ENCODE results near the gene PLK2.

The PLK2 gene

DNA sequence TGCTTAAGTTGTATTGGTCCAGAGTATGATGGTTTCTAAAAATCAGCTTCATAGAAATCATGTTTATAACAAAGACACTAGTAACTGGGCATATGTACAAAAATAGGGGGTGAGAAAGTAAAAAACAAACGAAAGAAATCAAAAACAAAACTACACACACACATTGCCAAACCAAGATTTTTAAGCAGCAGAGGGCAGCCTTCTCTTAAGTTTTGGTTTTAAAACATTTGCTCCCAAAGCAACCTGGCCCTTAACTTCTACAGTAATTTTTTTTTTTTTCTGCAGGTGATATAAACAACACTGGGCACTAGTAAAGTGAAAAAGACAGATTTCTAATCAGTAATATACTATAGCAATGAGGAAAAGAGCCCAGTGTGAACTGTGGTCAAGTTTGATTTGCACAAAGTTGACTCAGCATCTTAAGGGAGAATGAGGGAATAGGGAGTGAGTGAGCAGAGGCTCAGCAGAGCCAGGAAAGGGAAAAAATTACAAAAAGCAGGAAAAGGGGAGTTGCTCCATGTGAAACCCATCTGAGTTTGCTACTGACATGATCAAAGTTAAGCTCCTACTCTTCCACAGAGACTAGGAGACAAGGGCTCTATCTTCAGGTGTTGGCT, 18.0 kb upstream of the PLK2 start:
- DNase-seq = no peak

DNA sequence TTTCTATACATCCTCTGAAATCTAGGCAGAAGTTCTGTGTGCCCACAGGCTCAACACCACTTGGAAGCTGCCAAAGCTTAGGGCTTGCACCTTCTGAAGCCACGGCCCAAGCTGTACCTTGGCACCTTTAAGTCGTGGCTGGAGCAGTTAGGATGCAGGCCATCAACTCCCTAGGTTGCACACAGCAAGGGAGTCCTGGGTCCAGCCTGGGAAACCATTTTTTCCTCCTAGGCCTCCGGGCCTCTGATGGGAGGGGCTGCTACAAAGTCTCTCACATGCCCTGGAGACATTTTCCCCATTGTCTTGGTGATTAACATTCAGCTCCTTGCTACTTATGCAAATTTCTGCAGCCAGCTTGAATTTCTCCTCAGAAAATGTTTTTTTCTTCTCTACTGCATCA, 15.5 kb upstream of the PLK2 start:
- DNase-seq = no peak

DNA sequence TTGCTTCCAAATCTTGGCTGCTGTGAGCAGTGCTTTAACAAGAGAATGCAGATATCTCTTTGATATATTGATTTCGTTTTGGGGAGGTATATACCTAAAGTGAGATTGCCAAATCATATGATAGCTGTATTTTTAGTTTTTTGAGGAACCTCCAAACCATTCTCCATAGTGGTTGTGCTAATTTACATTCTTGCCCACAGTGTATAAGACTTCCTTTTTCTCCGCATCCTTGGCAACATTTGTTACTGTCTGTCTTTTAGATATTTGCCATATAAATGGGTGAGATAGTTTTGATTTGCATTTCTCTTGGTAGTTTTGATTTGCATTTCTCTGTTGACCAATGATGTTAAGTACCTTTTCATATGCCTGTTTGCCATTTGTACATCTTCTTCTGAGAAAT, 10.0 kb upstream of the PLK2 start:
- no peak for DNase-seq

DNA sequence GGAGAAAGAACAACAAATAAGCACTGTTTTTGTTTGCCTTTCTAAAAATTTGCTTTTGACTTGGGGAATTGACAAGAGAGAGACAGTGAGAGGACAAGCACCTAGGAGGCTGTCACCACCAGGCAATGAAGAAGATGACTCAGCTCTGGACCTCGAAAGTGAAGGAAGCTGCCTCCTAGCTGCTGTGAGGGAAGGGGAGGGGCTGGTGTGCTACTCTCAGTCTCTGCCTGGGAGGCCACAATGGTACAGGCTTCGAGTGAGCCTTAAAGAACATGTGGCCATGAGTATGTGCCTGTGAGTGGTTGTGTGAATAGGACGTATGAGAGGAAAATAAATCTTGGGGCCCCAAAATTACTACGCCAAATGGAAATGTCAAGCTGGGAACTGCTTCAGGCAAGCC, 7.1 kb upstream of the PLK2 start:
- DNase-seq = no peak

DNA sequence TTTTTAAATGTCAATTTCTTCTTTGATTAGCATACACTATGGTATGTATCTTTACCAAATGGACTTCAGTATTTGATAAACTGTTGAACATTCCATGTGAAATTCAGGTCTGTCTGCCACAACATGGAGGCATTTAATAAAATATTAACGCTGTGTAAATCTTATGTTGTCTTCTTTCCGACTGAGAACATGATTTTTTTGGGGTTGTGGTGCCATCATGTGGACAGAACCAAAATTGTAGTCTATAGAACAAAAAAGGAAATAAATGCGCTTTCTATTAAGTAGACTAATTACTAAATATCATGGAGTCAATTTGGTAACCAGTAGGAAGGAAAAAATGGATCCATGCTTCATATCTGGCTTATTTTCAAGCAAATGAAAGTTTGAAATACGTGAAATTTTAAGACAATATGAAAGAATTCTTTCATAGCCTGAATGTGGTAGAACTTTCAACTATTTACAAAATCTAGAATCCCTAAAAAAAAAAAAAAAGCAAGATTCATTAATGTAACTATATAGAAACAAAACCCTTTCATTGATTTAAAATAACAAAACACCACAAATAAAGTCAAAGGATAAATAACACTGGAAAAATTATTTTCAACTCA, 2.8 kb upstream of the PLK2 start:
- DNase-seq = peak; percentile 35

DNA sequence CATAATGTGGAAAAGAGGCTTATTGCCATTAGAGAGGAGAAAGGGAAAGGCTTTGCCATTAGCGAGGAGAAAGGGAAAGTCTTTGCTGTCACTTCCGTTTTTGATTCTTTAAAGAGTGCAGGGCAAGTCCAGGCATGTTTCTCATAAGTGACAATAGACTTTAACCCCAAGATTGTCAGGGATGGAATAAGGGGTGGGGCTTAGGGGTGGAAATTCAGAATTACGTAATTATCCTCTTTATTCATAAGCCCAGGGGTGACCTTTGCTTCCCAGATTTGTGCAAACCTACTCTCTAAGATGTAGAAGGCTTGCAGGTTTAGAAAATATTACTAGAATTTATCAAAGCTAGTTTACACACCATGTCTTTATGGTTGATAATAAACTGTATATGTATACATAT, 2.3 kb upstream of the PLK2 start:
- peak; percentile 61 for DNase-seq

DNA sequence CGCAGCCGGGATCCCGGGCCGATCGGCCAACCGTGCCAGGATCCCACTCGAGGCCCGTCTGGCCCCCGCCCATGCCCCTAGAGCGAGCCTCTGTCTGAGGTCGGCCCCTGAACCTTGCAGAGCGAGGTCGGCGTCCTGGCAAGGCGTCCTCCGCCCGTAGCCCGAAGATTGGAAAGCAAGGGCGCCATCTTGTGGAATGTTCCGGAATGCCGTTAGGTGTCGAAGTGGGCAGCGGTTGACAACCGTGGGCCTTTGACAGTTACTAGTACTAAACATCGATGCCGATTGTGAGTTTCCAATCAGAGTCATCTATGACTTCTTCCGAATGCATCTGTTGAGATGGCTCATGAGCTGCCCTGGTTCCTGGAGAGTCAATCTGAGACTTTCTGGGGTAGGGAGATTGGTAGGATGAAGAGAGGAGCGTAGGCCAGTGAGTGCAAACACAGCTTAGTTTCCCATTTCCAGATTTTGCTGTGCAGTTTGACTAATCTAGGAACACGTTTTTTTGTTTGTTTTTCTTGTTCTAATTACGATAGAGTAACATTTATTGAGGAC, 923 bp upstream of the PLK2 start:
- peak; percentile 84 for DNase-seq

DNA sequence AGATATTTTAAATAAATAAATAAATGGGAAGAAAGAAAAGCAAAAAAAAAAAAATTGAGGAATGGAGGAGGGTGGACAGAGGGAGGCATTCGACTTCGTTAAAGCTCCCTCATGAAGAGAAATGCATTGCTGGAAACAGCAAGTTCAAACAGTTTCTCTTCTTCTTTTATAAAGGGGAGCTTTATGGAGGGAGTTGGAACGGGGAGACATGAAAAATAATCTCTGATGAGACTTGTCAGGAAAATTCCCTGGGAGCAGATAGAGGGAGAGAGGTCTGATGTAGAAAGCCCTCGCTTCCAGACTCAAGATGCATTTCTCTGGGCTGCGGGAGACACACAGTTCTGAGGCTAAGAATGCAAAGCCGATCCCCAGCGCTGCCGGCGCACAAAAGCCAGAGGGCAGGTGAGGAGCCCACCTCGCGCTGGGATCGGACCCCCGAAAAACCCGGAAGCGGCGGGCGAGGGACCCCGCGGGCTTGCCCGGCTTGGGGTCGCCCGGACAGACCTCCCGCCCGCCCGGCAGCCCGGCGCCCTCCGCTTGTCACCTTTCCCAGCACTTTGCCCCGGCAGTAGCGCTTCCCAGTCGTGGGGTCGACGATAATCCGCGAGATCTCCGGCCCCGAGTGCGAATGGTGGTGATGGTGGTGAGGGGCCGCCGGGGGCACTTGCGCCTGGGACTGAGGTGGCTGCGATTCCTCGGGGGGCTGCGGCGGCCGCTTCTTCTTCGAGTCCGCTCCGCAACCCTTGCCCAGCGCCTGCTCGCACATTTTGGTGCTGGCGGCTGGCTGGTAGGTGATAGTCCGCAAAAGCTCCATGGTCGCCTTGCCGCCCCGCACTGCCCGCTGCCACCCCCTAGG, 512 bp downstream of the PLK2 start:
- peak; percentile 34 for DNase-seq

DNA sequence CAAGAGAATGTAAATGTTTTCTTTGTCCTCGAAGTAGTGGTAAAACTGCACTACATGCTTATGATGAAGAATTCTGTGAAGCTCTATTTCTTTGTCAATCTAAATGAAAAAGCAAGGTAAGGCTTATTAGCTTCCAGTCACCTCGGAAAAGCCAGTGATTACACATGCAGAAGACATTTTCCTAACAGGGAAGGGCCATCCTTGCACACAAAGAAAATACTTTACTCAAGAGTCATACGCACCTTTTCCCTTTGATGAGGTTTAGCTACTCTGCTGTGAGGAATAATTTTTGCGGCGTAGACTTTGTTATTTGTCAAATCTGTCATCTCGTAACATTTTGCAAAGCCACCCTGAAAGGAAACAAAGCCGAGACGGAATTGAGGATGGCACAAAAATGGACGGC, 1.1 kb downstream of the PLK2 start:
- DNase-seq = no peak

DNA sequence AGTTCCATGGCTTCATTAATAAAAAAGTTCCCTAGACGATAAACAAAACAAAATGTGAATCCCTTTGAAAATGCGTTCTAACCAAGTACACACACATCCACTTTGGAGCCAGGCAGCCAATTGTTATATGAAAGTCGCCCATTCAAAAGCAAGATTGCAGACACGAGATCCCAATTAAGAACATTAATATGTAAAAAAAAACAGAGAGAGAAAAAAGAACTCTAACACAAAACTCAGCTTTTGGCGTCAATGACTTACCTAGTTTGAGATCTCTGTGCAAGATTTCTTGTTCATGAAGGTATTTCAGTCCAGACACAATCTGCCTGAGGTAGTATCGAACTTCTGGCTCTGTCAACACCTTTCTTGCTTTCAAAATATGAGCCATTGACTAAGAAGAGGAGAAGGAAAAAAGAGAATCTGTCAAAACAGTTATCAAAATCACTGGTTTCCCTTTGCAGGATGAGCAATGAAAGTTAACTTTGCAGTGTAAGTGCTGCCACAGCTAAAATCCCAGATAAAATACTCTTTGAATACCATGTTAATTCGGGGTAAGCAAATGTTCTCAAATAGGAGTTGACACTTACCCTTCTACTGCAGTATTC, 1.6 kb downstream of the PLK2 start:
- DNase-seq = no peak

DNA sequence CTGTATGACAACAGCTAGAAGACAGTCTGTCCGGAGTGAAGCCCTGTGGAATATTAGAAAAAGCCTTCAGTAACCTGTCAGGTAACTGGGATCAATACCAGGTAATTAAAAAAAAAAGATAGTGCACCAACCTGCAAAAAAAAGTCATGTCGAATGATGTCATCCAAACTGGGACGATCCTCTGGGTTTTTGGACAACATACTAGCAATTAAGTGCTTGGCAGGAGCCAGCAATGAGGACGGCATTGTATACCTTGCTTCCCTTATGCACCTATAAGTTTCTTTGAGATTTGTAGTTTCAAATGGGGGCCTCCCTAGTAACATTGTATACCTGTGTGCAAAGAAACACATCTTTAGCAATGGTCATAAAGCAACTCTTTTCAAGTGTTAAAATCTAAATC, 2.8 kb downstream of the PLK2 start:
- no peak for DNase-seq

DNA sequence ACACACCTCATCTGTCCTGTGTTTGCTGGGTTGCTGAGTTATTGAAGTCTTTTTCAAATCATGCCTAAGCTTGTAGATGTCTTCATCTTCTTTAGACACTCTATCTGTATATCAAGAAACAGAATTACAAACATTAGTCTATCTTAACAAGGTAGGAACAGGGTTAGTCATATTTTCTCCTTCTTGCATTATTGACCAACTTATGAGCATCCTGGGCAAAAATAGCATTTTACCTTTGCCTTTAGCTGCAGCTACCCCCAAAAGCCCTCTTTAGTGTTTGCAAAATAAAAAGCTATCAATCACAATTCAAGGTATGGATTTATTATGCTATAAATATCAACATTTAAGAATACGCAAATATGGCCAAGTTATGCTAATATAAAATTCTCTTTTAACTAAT, 3.4 kb downstream of the PLK2 start:
- no peak for DNase-seq

DNA sequence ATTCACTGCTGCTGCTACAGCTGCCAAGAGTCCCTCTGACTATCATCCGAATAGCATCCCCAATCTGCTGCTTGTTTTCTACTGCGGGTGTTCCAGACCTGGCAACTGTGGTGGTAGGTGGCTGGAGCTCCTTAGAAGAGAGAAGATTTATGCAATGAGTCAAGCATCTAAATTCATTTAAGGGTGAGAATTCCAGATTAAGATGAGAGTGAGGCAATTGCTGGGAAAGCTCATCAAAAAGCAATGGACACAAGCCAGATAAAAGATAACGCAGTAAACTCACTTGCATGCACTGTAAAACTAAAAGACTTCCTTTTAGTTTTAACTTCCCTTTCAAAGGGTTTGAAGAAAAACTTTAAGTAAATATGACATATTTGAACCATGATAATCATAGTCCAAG, 3.9 kb downstream of the PLK2 start:
- no peak for DNase-seq

DNA sequence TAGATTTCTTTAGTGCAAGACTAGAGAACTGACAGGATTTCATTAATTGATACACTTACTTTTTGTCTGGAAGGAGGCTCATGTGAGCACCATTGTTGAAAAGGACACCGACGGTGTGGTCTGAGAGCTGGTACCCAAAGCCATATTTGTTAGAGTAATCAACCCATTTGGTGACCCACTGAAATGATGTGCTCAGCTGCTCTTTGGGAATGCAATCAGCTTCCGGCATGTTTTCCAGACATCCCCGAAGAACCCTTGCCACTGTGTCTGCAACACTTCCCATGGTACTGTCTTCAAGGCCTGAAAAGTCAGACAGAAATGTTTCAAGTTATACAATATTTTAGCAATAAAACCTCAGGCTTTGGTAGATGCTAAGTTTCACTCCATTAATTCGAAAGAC, 4.4 kb downstream of the PLK2 start:
- no peak for DNase-seq

DNA sequence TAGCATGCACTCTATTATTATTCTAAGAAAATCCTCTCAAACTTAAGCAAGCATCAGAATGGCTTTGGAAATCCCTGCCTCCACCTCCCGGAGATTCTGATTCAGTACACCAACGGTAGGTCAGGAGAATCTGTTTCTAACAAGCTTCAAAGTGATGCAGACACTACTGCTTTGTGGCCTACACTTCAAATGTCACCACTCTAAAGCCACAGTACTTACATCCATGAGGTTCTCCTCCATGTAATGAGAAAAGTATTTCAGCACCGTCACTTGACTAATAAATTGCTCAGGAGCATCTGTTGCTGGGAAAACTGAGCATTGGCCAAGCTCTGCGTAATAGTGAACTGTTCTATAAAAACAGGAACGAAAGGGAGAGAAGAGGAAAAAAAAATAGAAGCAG, 4.8 kb downstream of the PLK2 start:
- no peak for DNase-seq

DNA sequence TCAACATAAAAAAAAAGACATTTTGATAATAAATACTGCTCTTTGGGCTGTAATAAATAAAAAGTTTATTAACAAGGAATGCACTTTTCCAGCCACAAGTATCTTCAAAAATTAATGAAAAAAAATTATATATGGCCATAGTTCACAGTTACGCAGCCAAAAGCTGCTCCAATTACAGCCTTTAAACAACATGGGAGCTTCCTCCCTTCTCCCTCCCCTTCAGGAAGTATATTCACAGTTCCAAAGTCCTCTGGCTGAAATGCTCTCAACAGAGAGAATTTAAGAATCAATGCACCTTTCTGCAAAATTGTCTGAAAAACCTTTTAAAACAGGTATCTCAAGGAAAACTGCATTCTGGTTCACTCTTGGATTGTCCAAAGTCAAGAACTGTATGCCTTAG, 5.9 kb downstream of the PLK2 start:
- DNase-seq = no peak

DNA sequence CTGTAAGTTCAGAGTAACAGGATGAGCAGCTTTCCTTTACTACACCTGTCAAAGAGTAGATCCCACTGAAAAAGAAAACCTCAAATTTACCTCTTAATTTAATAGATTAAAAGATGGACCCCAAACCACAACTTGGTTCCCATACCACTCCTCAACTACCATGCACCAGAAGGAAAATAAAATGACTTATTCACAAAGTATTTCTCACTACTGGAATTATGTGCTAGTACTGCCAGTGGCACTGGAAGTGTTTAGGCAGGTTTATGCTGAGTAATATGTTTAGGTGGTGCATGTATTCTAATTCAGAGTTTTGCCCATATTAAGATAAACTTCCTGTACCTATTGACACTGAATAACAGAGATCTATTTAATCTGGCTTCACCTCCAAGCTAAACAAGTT, 6.6 kb downstream of the PLK2 start:
- no peak for DNase-seq

DNA sequence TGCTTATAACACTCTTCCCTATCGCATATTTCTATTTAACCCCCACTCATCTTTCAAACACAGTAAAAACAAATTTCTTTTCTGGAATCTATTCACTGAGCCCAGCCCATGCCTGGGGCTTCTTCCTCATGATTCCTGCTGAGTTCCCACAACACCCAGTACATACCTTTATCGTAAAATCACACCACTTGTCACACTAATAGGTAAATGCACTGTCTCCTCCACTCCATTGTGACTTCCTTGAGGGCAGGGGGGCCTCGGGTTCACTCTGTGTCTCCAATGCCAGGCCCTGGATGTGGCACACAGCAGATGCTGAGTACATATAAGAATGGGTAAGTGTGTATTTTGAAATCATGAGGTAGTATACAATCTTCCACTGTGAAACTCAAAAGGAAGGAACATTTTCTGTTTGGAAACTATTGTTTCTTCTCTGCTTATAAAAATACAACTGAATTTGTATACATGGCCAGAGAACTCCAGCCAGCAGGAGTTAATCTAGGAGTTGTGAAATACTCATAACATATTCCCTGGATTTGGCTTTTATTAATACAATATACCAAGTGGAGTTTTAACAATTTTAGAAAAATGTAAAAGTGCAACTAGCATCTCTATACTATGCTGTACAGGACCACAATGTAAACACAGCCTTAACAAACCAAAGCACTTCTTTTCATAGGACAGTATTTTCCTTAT, 7.2 kb downstream of the PLK2 start:
- no peak for DNase-seq

DNA sequence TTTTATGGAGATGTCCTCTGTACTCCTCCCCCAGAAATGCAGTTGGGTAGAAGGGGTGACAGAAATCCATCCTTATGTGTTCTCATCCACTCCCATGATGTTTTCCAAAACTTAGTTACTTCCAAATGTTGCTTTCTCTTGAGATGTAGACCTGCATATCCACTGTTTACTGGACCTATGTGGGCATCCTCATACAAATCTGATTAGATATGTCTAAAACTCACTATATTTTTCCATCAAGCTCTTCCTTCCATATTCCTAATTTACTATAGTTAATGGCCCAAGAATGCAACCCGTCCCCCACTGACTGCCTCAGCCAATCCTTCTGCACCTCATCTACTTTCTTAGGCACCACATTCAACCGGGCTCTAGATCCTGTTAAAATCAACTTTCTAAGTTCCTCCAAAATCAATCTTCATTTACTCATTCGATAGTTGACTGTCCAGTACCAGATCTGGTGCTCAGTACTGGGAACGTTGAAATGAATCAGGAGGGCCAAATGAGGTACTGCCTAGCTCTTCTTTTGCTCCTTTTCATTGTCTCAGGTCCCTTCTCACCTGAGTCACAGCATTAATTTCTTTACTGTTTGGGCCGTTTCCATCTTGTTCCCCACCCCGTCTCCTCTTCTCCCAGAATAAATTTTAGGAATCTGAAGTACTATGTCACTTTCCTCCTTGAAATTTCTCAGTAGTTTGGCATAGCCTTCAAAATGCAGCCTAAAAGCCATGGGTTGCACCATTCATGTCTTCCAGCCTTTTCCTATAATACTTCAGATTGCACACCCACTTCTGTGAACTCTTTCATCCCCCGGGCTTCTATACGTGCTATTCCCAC, 7.9 kb downstream of the PLK2 start:
- DNase-seq = no peak

DNA sequence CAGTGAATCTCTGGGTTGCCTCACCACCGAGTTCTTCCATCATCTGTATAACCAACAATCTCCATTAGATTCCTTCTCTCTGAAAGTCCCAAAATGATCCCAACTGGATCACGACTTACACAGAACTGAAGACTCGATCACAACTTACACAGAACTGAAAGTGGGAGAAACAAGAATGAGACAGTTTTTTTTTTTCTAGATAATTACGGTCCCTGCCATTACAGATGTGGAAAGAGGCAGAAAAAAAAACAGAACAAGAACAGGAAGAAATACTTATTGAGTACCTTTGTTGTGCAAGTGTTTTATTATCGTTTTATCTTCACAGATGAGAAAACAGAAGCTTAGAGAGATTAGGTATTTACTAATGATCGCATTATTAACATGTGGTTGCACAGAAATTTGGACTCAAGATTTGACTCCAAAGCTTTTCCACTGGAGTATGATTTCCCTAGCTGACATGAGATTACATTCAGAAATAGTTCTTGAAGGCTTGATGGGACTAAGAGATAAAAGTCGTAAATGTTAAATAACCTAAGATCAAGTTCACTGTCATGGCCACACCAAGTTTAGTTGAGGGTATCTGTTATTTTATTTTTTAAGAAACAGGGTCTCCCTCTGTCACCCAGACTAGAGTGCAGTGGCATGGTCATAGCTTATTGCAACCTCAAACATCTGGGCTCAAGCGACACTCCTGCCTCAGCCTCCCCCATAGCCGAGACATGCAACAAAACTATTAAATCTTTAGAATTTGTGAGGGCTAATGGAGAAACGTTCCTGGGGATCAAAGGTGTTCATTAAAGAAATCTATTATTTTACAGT, 8.9 kb downstream of the PLK2 start:
- DNase-seq = no peak

DNA sequence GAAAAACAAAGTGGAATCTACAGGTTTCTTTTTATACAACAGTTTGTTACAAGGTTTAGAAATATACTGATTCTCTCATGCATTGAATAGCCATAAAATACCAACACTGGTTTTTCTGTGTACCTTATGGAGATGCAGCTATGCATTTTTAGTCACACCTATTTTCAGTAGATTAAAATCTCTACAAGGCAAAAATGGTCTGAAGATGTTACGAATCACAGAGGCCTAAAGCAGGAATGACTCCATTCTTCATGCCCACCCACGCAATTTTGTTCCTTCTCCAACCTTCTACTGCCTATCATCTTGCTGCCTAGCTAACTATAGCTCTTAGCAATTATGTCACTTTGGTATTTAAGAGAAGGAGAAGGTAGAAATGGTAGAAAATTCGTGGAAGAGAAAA, 9.9 kb downstream of the PLK2 start:
- DNase-seq = no peak
